CD4-positive, alpha-beta T cell treated with Interleukin-17A for 4 hours (primary cell): ENCODE results near the gene BAIAP2L1.

ENCODE experiments used
- DNase-seq: peaks from one replicate; pipeline ENCODE4 v3.0.0-alpha.2; 2020; ENCODE audit warnings: mixed read lengths

Gene BAIAP2L1

GRCh38 chr7:98357751-98358161, 43.1 kb downstream of the BAIAP2L1 start:
- DNase-seq: no peak

- DNase-seq: no peak
Observed at GRCh38 chr7:98355250-98355538, 45.7 kb downstream of the BAIAP2L1 start.

GRCh38 chr7:98354511-98355249, 46.2 kb downstream of the BAIAP2L1 start:
- no peak for DNase-seq

GRCh38 chr7:98354052-98354451, 46.8 kb downstream of the BAIAP2L1 start:
- DNase-seq: no peak

- DNase-seq: no peak
Observed at GRCh38 chr7:98352621-98353020, 48.3 kb downstream of the BAIAP2L1 start.

GRCh38 chr7:98351136-98351535, 49.8 kb downstream of the BAIAP2L1 start:
- no peak for DNase-seq

- DNase-seq: no peak
Observed at GRCh38 chr7:98348726-98349474, 52.0 kb downstream of the BAIAP2L1 start.

- DNase-seq: no peak
Observed at GRCh38 chr7:98346515-98347069, 54.3 kb downstream of the BAIAP2L1 start.

GRCh38 chr7:98341106-98341505, 59.8 kb downstream of the BAIAP2L1 start:
- no peak for DNase-seq

- no peak for DNase-seq
Observed at GRCh38 chr7:98339043-98339442, 61.8 kb downstream of the BAIAP2L1 start.

- DNase-seq: no peak
Observed at GRCh38 chr7:98338441-98338840, 62.4 kb downstream of the BAIAP2L1 start.

- no peak for DNase-seq
Observed at GRCh38 chr7:98335411-98335977, 65.4 kb downstream of the BAIAP2L1 start.

- DNase-seq: no peak
Observed at GRCh38 chr7:98334081-98334480, 66.8 kb downstream of the BAIAP2L1 start.

GRCh38 chr7:98330926-98331529, 69.9 kb downstream of the BAIAP2L1 start:
- DNase-seq: no peak

- DNase-seq: no peak
Observed at GRCh38 chr7:98329791-98330373, 71.0 kb downstream of the BAIAP2L1 start.

GRCh38 chr7:98329100-98329790, 71.6 kb downstream of the BAIAP2L1 start:
- no peak for DNase-seq

- no peak for DNase-seq
Observed at GRCh38 chr7:98324782-98325181, 76.1 kb downstream of the BAIAP2L1 start.

GRCh38 chr7:98323597-98324322, 77.1 kb downstream of the BAIAP2L1 start:
- DNase-seq: no peak

- no peak for DNase-seq
Observed at GRCh38 chr7:98322331-98323270, 78.3 kb downstream of the BAIAP2L1 start.

- DNase-seq: no peak
Observed at GRCh38 chr7:98321301-98321700, 79.6 kb downstream of the BAIAP2L1 start.

- no peak for DNase-seq
Observed at GRCh38 chr7:98319176-98319575, 81.7 kb downstream of the BAIAP2L1 start.
